ENCODE results near the gene PCOLCE2. TPM values are rescaled to one million over a fixed set of nuclear protein-coding genes. Genes with fewer than 3 reads are reported as not detected.

Gene PCOLCE2
- total and polyA plus RNA-seq, 4 donors, result 73.0 to 181 (median 94.7) TPM

- Histone ChIP-seq H3K4me1 (ENCODE audit: control insufficient read depth in 1 of 2, insufficient read depth in 2 of 2, low read length in 2 of 2) (no peaks in the 10 kb centered on the region), H3K36me3 (ENCODE audit: control insufficient read depth in 1 of 2, insufficient read depth in 2 of 2, low read length in 1 of 2) (no peaks in the 10 kb centered on the region), H3K27ac (ENCODE audit: low read depth in 1 of 2, low read length in 2 of 2) (no peak overlapping the region), H3K9me3 (ENCODE audit: control insufficient read depth, low read length) (no peaks in the 10 kb centered on the region), H3K4me3 (ENCODE audit: low read length in 2 of 2) (no peak overlapping the region), H3K27me3 (ENCODE audit: control insufficient read depth in 1 of 2, insufficient read depth in 2 of 2, low read length in 1 of 2) (no peaks in the 10 kb centered on the region)
- DNase-seq (no peak), ATAC-seq (ENCODE audit: low FRiP score) (no peak)
- 88 to 96% methylated on average over 3 of the region's 3 CpGs for WGBS, 2 donors
- intact Hi-C loops (cut with DNase I), result no loop called here
Observed at GRCh38 chr3:142926368-142926944, 37.6 kb upstream of the PCOLCE2 start.

GRCh38 chr3:142925140-142925539, 36.3 kb upstream of the PCOLCE2 start:
- Histone ChIP-seq H3K4me3 (ENCODE audit: low read length in 2 of 2) (no peak overlapping the region), H3K4me1 (ENCODE audit: control insufficient read depth in 1 of 2, insufficient read depth in 2 of 2, low read length in 2 of 2) (no peaks in the 10 kb centered on the region), H3K27ac (ENCODE audit: low read depth in 1 of 2, low read length in 2 of 2) (no peak overlapping the region), H3K9me3 (ENCODE audit: control insufficient read depth, low read length) (no peaks in the 10 kb centered on the region), H3K27me3 (ENCODE audit: control insufficient read depth in 1 of 2, insufficient read depth in 2 of 2, low read length in 1 of 2) (no peaks in the 10 kb centered on the region), H3K36me3 (ENCODE audit: control insufficient read depth in 1 of 2, insufficient read depth in 2 of 2, low read length in 1 of 2) (no peaks in the 10 kb centered on the region)
- DNase-seq (no peak), ATAC-seq (ENCODE audit: low FRiP score) (no peak)
- intact Hi-C loops (cut with DNase I), result no loop called here

DNA sequence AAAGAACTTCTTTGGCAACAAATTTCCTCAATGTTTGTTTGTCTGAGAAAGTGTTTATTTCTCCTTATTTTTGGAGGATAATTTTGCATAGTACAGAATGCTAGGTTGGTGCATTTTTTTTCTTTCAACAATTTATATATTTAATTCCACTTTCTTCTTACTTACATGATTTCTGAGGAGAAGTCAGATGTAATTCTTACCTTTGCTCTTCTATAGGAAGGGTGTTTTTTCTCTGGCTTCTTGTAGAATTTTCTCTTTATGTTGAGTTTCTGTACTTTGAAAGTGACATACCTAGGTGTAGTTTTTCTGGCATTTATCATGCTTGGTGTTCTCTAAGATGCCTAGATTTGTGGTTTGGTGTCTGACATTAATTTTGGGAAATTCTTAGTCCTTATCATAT, 34.8 kb upstream of the PCOLCE2 start:
- no peak for DNase-seq
- H3K4me1 ChIP-seq (ENCODE audit: control insufficient read depth in 1 of 2, insufficient read depth in 2 of 2, low read length in 2 of 2), result no peaks in the 10 kb centered on the region
- no peaks in the 10 kb centered on the region for H3K36me3 ChIP-seq (ENCODE audit: control insufficient read depth in 1 of 2, insufficient read depth in 2 of 2, low read length in 1 of 2)
- no peak overlapping the region for H3K27ac ChIP-seq (ENCODE audit: low read depth in 1 of 2, low read length in 2 of 2)
- H3K9me3 ChIP-seq (ENCODE audit: control insufficient read depth, low read length), result no peaks in the 10 kb centered on the region
- H3K27me3 ChIP-seq (ENCODE audit: control insufficient read depth in 1 of 2, insufficient read depth in 2 of 2, low read length in 1 of 2), result no peaks in the 10 kb centered on the region
- no peak for ATAC-seq (ENCODE audit: low FRiP score)
- intact Hi-C loops (cut with DNase I), result no loop called here
- H3K4me3 ChIP-seq (ENCODE audit: low read length in 2 of 2), result no peak overlapping the region

DNA sequence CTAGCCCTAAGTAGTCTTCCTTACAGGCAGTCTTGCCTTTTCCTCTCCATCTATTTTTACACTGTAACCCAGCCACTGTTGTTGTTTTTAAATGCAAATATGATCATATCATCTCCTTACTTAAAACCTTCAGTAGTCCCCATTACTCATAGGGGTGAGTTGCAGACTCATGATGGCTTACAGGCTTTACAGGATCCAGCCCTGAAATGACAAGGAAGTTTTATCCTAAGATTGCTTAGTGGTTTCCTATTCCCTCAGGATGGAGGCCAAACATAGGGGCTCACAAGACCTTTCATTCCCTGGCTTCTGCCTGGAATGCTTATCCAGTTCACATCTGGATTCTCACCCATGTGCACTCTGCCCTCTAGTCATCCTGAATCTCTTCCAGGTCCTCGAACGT, 27.7 kb upstream of the PCOLCE2 start:
- Histone ChIP-seq H3K4me3 (ENCODE audit: low read length in 2 of 2) (no peak overlapping the region), H3K9me3 (ENCODE audit: control insufficient read depth, low read length) (no peaks in the 10 kb centered on the region), H3K27me3 (ENCODE audit: control insufficient read depth in 1 of 2, insufficient read depth in 2 of 2, low read length in 1 of 2) (no peaks in the 10 kb centered on the region), H3K36me3 (ENCODE audit: control insufficient read depth in 1 of 2, insufficient read depth in 2 of 2, low read length in 1 of 2) (no peaks in the 10 kb centered on the region), H3K27ac (ENCODE audit: low read depth in 1 of 2, low read length in 2 of 2) (no peak overlapping the region), H3K4me1 (ENCODE audit: control insufficient read depth in 1 of 2, insufficient read depth in 2 of 2, low read length in 2 of 2) (peaks cover 0 to 4% of the 10 kb centered on the region in 2 donors)
- 64 to 73% methylated on average over 2 of the region's 2 CpGs for WGBS, 2 donors
- intact Hi-C loops (cut with DNase I), result no loop called here
- DNase-seq (no peak), ATAC-seq (ENCODE audit: low FRiP score) (no peak)

DNA sequence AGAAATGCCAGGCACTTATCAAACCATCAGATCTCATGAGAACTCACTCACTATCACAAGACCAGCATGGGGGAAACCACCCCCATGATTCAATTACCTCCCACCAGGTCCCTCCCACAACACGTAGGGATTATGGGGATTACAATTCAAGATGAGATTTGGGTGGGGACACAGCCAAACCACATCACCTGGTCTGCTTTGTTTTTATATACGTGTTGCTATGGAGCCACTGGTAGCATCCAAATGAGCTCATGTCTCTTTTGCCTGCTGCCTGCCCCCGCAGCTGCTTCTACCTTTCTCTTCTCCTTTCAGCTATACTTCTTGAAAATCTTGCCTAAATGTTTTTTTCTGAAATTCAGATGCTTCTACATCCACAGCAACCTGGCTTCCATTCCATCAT, 26.8 kb upstream of the PCOLCE2 start:
- H3K27me3 ChIP-seq (ENCODE audit: control insufficient read depth in 1 of 2, insufficient read depth in 2 of 2, low read length in 1 of 2), result no peaks in the 10 kb centered on the region
- DNase-seq, result no peak
- intact Hi-C loops (cut with DNase I), result no loop called here
- no peak overlapping the region for H3K27ac ChIP-seq (ENCODE audit: low read depth in 1 of 2, low read length in 2 of 2)
- no peak overlapping the region for H3K4me3 ChIP-seq (ENCODE audit: low read length in 2 of 2)
- H3K4me1 ChIP-seq (ENCODE audit: control insufficient read depth in 1 of 2, insufficient read depth in 2 of 2, low read length in 2 of 2), result peaks cover 0 to 9% of the 10 kb centered on the region in 2 donors
- no peaks in the 10 kb centered on the region for H3K36me3 ChIP-seq (ENCODE audit: control insufficient read depth in 1 of 2, insufficient read depth in 2 of 2, low read length in 1 of 2)
- ATAC-seq (ENCODE audit: low FRiP score), result no peak
- H3K9me3 ChIP-seq (ENCODE audit: control insufficient read depth, low read length), result no peaks in the 10 kb centered on the region
- WGBS, 2 donors, result 97 to 98% methylated on average over 3 of the region's 3 CpGs

- H3K27me3 ChIP-seq (ENCODE audit: control insufficient read depth in 1 of 2, insufficient read depth in 2 of 2, low read length in 1 of 2), result no peaks in the 10 kb centered on the region
- DNase-seq, result no peak
- H3K36me3 ChIP-seq (ENCODE audit: control insufficient read depth in 1 of 2, insufficient read depth in 2 of 2, low read length in 1 of 2), result no peaks in the 10 kb centered on the region
- H3K4me1 ChIP-seq (ENCODE audit: control insufficient read depth in 1 of 2, insufficient read depth in 2 of 2, low read length in 2 of 2), result peaks cover 0 to 10% of the 10 kb centered on the region in 2 donors
- 59 to 65% methylated on average over 3 of the region's 3 CpGs for WGBS, 2 donors
- intact Hi-C loops (cut with DNase I), result no loop called here
- H3K4me3 ChIP-seq (ENCODE audit: low read length in 2 of 2), result no peak overlapping the region
- H3K9me3 ChIP-seq (ENCODE audit: control insufficient read depth, low read length), result no peaks in the 10 kb centered on the region
- no peak for ATAC-seq (ENCODE audit: low FRiP score)
- no peak overlapping the region for H3K27ac ChIP-seq (ENCODE audit: low read depth in 1 of 2, low read length in 2 of 2)
Observed at GRCh38 chr3:142914286-142914811, 25.5 kb upstream of the PCOLCE2 start.

- 8 to 12% methylated on average over 1 of the region's 1 CpG for WGBS, 2 donors
- ATAC-seq (ENCODE audit: low FRiP score), result no peak
- peaks cover 0 to 10% of the 10 kb centered on the region in 2 donors for H3K4me1 ChIP-seq (ENCODE audit: control insufficient read depth in 1 of 2, insufficient read depth in 2 of 2, low read length in 2 of 2)
Observed at GRCh38 chr3:142913432-142913831, 24.5 kb upstream of the PCOLCE2 start.

GRCh38 chr3:142912402-142913172, 23.7 kb upstream of the PCOLCE2 start:
- peaks cover 0 to 10% of the 10 kb centered on the region in 2 donors for H3K4me1 ChIP-seq (ENCODE audit: control insufficient read depth in 1 of 2, insufficient read depth in 2 of 2, low read length in 2 of 2)
- H3K9me3 ChIP-seq (ENCODE audit: control insufficient read depth, low read length), result no peaks in the 10 kb centered on the region
- H3K27ac ChIP-seq (ENCODE audit: low read depth in 1 of 2, low read length in 2 of 2), result no peak overlapping the region
- H3K36me3 ChIP-seq (ENCODE audit: control insufficient read depth in 1 of 2, insufficient read depth in 2 of 2, low read length in 1 of 2), result no peaks in the 10 kb centered on the region
- 4 to 5% methylated on average over 6 of the region's 6 CpGs for WGBS, 2 donors
- peak; percentile 58 for ATAC-seq (ENCODE audit: low FRiP score)
- no peak overlapping the region for H3K4me3 ChIP-seq (ENCODE audit: low read length in 2 of 2)
- intact Hi-C loops (cut with DNase I), result no loop called here
- H3K27me3 ChIP-seq (ENCODE audit: control insufficient read depth in 1 of 2, insufficient read depth in 2 of 2, low read length in 1 of 2), result no peaks in the 10 kb centered on the region
- no peak for DNase-seq

More at GRCh38 chr3:142913432-142913831, 24.5 kb upstream of the PCOLCE2 start:
- intact Hi-C loops (cut with DNase I), result no loop called here
- H3K27ac ChIP-seq (ENCODE audit: low read depth in 1 of 2, low read length in 2 of 2), result peak overlapping the region; percentile 44 to 59
- no peak overlapping the region for H3K4me3 ChIP-seq (ENCODE audit: low read length in 2 of 2)
- H3K9me3 ChIP-seq (ENCODE audit: control insufficient read depth, low read length), result no peaks in the 10 kb centered on the region
- no peak for DNase-seq
- no peaks in the 10 kb centered on the region for H3K27me3 ChIP-seq (ENCODE audit: control insufficient read depth in 1 of 2, insufficient read depth in 2 of 2, low read length in 1 of 2)
- no peaks in the 10 kb centered on the region for H3K36me3 ChIP-seq (ENCODE audit: control insufficient read depth in 1 of 2, insufficient read depth in 2 of 2, low read length in 1 of 2)

- Histone ChIP-seq H3K27me3 (ENCODE audit: control insufficient read depth in 1 of 2, insufficient read depth in 2 of 2, low read length in 1 of 2) (no peaks in the 10 kb centered on the region), H3K9me3 (ENCODE audit: control insufficient read depth, low read length) (no peaks in the 10 kb centered on the region), H3K36me3 (ENCODE audit: control insufficient read depth in 1 of 2, insufficient read depth in 2 of 2, low read length in 1 of 2) (no peaks in the 10 kb centered on the region), H3K4me1 (ENCODE audit: control insufficient read depth in 1 of 2, insufficient read depth in 2 of 2, low read length in 2 of 2) (peaks cover 0 to 10% of the 10 kb centered on the region in 2 donors), H3K27ac (ENCODE audit: low read depth in 1 of 2, low read length in 2 of 2) (peak overlapping the region in 1 of 2 donors; percentile 8), H3K4me3 (ENCODE audit: low read length in 2 of 2) (no peak overlapping the region)
- intact Hi-C loops (cut with DNase I), result no loop called here
- WGBS, 2 donors, result 11 to 30% methylated on average over 2 of the region's 2 CpGs
- ATAC-seq (ENCODE audit: low FRiP score) (no peak), DNase-seq (peak in 1 of 2 donors; percentile 35)
Observed at GRCh38 chr3:142910280-142910679, 21.4 kb upstream of the PCOLCE2 start.

Measured in aorta (tissue), 5 donors.